Astrocyte of the spinal cord (primary cell): ENCODE data around the gene KRR1.
A peak's percentile ranks its signal among the peaks of the same experiment; 100 is the strongest.

Experiments used
- DNase-seq: peaks from one replicate; pipeline ENCODE4 v3.0.0; 2011; ENCODE audit warnings: low read depth, low spot score
- H3K4me3 ChIP-seq: 2 replicates; pipeline ENCODE4 v1.5.1; 2011; ENCODE audit warnings: low read depth, mild to moderate bottlenecking, low read length, moderate library complexity
- CTCF ChIP-seq: IDR thresholded peaks from 2 replicates; pipeline ENCODE4 v1.5.1; 2012; ENCODE audit warnings: low read depth, mild to moderate bottlenecking, low read length, inconsistent platforms
- in situ Hi-C: cut with HindIII; loops from 2 replicates; pipeline ENCODE4 v1.10.0; 2017; ENCODE audit warnings: low sequenced_read_pairs

The KRR1 gene

DNA sequence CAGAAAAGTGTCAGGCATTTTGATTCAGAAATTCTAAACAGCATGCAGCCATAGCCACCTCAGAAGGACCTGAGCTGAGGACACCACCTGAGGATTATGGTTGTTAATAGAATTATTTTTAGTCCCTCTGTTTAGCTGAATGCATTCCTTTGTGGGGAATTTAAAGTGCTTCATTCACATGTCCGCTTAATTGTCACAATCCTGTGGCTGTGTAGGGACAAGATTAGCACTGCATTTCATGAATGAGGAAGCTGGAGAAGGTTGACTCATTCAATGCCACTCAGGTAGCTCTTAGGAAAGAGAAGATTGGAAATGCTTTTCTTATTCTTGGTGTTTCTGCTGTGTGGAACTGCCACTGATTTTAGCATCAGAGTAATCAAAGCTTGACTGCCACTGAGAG, 42.0 kb upstream of the KRR1 start:
- in situ Hi-C loops, result no loop called here
- peak; percentile 12 for DNase-seq
- TF ChIP-seq CTCF, result no peak
- no peak overlapping the region for H3K4me3 ChIP-seq

DNA sequence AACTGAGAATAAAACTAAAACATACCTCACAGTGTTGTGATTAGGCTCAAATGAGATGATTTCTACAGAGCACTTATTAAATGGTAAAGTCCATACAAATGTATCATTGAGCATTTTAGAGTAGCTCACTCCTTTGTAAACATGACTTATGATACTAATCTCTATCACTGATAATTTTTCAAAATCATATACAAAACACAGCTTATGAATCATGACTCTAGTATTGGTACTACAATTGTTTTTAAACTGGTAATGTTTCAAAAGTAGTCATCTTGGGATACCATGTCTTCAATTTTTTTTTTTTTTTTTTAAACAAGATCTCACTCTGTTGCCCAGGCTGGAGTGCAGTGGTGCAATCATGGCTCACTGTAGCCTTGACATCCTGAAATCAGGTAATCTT, 40.1 kb upstream of the KRR1 start:
- no peak for DNase-seq
- no peak overlapping the region for H3K4me3 ChIP-seq
- in situ Hi-C loops, result no loop called here
- TF ChIP-seq CTCF, result no peak

GRCh38 chr12:75550401-75551240, 39.2 kb upstream of the KRR1 start:
- DNase-seq, result no peak
- in situ Hi-C loops, result no loop called here
- H3K4me3 ChIP-seq, result no peak overlapping the region
- no peak for TF ChIP-seq CTCF

DNA sequence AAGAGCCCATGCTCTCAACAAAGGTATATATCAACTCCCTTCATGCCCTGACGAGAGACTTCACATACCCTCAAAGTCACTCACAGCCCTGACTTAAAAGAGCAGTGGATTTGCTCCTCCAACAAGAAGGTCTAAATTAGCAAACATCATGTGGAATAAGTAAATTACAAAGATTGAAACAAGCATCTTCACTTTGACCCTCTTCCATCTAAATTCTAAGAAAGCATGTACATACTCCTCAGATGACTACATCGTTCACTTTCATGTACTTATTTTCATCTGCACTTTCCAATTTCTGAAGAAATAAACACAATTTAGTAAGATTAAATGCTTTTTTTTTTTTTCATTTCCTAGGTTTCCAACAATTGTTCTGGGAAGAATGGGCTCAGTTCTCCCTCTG, 38.6 kb upstream of the KRR1 start:
- no peak for TF ChIP-seq CTCF
- H3K4me3 ChIP-seq, result no peak overlapping the region
- in situ Hi-C loops, result no loop called here
- DNase-seq, result no peak

- in situ Hi-C loops, result no loop called here
- no peak for TF ChIP-seq CTCF
- no peak overlapping the region for H3K4me3 ChIP-seq
- DNase-seq, result no peak
Measured at GRCh38 chr12:75548879-75549278, 37.5 kb upstream of the KRR1 start.

DNA sequence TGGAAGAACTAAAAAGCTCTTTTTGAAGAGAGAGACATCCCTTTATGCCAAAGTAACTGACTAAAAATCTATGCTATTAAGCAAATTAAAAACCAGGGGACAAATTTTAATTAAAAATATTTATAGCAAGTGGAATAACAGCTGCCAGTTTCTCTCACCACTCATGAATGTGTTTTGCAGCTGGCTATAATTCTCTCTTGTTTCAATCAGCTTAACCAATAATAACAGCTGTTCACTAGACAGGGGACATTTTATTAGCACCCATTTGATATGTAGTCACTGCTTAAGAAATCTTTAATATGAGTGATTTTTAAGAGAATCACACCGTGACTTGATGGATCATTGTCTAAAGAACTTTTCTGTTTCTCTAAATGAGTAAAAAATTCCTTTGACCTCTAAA, 34.2 kb upstream of the KRR1 start:
- in situ Hi-C loops, result no loop called here
- DNase-seq, result no peak
- H3K4me3 ChIP-seq, result no peak overlapping the region
- no peak for TF ChIP-seq CTCF
